HG03045 (cell line): Measurements from ENCODE around the gene CHST8.
"Not testable (repeated sequence)": the region's sequence is repeated elsewhere in the genome, so short reads cannot be mapped to it uniquely, and the experiment has no call there.

Experiments
- ATAC-seq: cut with Tn5 transposase; IDR thresholded peaks from one replicate; pipeline ENCODE4 v1.9.1; 2021; ENCODE audit warnings: mild to moderate bottlenecking, moderate library complexity; ENCODE audit not compliant: unreplicated experiment

CHST8 gene

DNA sequence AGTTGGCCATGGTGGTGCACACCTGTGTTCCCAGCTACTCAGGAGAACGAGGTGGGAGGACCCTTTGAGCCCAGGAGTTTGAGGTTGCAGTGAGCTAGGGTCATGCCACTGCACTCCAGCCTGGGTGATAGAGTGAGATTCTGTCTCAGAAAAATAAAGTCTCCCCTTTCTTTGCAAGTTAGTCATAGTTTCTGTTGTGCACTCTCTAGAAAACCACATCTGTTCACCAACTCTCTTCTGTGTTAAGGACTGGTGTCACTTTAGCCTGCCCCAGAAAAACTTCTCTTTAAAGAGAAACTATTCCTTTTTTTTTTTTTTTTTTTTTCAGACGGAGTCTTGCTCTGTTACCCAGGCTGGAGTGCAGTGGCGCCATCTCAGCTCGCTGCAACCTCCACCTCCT is 4.9 kb upstream of the CHST8 start:
- no peak for ATAC-seq

DNA sequence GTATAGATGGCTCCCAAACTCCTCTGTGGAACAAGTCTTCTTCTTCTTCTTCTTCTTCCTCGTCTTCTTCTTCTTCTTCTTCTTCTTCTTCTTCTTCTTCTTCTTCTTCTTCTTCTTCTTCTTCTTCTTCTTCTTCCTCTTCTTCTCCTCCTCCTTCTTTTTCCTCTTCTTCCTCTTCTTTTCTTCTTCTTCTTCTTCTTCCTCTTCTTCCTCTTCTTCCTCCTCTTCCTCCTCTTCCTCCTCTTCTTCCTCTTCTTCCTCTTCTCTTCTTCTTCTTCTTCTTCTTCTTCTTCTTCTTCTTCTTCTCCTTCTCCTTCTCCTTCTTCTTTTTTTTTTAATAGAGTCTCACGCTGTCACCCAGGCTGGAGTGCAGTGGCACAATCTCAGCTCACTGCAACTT is 3.4 kb upstream of the CHST8 start:
- not testable (repeated sequence) for ATAC-seq

DNA sequence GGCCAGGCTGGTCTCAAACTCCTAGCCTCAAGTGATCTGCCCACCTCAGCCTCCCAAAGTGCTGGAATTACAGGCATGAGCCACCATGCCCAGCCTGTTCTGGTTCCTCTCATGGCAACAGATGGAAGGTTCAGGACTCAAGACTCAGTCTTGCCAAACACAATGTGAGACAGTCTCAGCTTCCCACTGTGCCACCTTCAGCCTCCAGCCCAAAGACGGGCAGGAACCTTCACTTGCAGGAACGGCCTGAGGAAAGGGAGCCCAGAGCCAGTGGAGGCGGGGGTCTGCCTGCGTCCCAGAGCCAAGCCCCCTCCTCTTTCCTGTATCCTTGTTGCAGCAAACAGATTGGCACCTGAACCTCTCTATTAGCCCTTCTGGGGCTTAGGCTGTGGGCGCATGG is 2.9 kb upstream of the CHST8 start:
- no peak for ATAC-seq

DNA sequence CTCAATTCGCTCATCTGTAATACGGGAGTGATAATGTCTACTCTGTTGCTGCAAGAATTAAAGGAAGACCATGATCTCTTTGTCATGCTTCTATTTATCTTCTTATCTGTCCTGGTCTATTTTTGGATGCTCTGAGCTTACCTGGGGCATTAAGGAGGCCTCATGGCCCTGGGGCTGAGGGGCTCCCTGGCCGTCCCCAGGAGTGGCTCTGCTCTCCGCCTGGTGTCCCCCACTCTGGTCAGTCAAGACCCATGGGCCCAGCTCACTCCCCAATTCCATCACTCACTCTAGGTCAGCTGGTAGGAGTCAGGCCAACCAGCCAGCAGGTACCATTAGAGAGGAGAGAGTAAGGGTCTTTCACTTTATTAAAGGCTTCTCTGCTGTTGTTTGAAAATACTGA is 1.1 kb upstream of the CHST8 start:
- no peak for ATAC-seq

DNA sequence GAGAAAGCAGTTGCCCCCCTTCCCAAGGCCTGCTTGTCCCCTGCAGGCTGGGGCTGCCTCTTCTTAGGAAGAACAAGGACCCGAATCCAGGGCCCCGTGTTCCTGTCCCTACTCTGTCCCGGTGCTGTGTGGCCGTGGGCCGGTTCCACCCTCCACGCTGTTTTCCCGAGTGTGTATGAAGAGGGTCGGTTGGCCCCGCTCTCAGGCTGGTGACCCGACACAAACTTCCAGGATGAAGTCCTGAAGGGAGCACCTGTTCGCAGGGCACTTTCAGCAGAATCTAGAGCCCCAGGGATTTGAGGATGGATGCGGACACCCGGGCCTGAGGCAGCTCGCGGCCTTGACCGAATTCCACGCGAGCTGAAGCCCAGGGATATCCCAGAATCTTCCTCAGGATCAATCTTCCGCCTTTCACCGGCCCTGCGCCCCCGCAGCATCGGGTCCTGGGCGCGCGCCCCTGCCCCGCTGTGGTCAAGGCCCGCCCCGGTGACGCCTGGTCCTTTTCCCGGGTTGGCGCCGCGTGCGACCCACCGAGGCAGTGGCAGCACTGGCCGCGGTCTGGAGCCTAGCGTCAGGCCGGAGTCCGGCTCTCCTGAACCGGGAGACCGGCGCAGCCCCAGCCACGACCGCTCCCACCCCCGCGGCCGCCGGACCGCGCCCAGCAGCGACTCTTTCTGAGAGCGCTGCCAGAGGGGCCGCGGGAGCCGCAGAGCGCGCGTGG is 528 bp upstream of the CHST8 start:
- ATAC-seq: no peak

DNA sequence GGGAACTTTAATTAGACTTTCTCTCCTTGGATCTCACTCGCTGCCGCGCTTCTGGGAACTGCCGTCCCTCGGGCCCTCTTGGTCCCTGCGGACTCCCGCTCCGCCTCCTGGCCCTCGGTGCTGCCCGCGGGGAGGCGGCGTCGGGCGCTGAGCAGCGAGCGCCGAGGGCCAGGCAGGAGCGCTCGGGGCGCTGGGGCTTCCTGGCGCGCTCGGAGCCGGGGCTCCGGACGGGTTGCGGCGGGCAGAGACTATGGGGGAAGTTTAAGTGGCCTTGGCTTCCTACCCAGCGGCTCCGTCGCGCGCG is 704 bp downstream of the CHST8 start:
- ATAC-seq: no peak

DNA sequence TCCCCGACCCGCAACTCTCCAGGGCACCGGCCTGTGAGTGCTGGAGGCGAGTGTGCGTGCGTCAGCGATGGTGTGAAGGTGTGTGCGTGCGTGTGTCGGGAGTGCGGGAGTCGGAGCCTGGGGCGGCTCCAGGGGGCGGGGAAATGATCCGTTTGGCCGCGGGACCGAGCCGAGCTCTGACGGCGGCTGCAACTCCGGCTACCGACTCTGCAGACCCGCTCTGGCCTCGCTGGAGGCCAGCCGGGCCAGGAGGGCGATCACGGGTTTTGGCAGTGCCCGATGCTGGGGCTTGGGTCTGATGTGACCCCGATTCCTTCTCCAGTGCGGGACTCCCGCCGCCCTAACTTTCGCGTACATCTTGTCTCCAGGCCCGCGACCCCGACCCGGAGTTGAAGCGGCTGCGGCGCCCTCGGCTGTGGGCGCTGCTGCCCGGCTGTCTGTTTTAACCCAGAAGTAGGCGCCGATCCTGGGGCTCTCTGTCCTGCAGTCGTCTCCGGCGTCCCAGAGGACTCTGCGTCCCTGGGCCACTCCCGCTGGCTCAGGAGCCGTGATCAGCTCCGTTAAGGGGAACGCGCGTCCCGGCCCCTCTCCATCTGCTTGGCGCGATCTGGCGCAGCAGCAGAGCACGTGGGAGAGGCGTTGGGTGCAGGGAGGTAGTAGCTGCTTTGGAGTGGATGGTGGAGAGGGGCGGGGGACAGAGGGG is 1.2 kb downstream of the CHST8 start:
- ATAC-seq: no peak

DNA sequence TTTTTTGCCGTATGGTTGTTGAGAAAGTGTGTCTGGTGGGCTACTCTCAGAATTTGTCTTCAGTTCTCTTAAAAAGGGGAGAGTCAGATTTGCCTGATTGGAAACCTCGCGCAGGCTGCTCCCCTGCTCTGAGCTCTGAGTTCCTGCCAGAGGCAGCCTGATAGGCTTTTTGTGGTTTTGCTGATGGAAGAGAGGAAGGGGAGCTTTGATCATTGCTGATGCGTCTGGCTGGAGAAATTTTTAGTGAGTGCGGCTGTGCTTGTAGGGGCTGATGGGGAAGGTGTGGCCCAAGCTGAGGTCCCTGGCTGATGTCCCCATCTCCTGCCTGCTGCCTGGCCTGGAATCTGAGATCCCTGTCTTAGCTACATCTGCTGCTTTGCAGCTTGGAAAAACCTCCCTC is 2.8 kb downstream of the CHST8 start:
- ATAC-seq: no peak

DNA sequence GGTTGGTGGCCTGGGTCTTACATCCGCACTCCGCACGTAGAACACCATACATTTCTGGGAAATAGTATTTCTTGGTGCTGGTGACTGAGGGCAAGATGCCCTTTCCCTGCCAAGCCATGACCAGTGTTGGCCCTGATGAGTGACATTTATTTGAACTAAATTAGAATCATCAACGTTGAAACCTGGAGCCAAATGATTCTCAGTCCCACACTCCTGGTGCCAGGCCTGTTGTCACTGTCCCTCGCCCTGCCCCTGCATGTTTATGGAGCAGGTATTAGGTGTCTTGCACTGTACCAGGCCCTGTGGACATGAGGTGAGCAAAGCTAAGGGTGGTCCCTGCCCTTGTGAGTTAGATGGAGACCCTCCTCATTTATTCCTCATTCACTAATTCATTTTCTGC is 5.8 kb downstream of the CHST8 start:
- ATAC-seq: no peak

DNA sequence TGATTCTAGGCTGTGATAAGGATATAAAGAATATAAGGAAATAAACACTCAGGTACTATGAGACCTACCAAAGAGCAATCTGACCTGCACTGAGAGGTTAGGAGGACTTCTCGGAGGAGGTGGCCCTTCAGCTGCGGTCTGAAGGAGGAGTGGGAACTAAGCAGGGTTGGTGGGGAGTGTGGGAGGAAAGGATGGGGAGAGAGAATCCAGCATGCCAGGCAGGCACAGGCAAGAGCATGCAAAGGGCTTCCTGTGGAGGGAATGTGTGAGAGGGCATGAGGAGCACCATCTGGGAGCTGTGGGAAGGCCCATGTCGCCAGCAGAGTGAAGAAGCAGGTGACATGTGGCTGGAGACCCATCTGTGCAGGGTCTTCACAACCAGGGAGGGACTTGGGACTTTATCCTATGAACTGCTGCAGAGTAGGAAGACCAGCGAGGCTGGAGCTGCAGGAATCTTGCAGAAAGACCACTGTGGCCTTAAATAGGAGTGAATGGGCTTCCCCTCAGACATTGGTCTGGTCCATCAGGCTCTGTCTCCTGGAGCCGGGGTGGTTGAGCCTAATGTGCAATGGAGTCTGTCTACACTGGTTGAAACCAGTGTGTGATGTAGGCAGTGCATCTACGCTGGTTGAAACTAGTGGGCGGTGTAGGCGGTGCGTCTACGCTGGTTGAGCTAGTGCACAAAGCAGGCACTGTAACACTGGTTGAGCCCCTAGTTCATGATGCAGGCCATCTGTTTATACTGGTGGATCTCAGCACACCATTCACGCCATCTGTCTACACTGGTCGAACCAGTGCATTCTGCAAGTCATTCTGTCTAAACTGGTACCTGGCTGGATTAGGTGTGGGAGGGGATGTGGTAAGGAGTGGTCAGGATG is 6.4 kb downstream of the CHST8 start:
- ATAC-seq: no peak

DNA sequence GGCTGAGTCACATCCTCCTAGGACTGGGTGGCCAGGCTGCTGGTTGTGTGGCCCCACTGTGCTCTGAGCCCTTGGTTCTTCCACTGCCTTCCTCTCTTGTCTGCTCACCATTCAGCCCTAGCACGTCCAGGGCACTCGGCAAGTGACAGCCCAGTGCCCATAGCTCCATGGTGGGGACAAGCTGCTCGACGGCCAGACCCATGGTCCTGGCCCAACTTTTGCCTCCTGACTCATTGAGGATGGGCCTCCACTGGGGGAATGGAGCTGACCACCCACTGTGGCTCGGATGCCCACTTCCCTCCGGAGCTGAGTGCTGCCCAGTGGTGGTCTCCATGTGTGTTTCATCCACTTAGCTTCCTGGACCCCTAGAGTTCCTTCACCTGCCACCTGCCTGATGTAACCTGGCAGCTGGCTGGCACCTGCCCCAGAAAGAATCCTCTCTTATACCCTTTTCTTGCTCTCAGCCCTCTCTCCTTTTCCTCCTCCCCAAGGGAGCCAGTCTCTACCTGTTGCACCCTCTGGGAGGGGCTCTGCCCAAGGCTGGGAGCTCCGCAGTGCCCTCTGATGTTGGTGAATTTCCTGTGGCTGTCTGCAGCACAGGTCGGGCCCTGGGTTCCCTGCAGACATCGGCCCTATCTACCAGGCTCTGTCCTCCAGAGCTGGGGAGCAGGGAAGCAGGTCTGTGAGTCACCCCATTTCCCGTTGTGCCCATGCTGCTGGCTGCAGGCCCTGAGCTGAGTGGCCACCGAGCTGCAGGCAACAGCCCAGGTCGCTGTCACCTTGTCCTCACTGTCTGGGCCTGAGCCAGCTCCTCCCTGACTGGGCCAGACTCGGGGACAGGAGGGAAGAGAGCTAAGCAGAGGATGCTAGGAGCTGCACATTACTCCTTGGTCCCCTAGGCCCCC is 7.4 kb downstream of the CHST8 start:
- no peak for ATAC-seq

DNA sequence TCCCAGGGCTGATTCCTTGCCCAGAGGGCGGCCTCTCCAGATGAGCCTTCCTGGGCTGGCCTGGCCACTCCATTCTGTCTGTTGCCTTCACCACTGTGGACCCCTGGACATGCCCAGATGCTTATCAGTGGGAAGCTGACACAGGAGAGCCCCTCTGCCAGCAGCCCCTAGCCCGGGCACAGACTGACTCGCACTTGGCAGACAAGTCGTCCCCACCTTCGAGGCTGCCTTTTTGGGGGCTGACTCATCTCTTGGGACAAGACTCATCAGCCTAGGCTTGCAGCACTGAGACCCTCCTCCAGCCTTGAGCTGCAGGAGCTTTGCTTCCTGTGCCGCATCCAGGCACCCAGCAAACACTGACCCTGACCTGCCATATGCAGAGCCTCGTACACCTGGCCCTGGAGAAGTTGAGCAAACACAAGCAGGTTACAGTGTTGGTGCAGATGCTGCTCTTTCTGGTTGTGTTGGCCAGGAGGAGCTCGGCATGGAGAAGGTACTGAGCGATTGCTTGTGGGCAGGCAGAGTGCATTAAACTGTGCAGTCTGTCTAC is 8.1 kb downstream of the CHST8 start:
- ATAC-seq: no peak

DNA sequence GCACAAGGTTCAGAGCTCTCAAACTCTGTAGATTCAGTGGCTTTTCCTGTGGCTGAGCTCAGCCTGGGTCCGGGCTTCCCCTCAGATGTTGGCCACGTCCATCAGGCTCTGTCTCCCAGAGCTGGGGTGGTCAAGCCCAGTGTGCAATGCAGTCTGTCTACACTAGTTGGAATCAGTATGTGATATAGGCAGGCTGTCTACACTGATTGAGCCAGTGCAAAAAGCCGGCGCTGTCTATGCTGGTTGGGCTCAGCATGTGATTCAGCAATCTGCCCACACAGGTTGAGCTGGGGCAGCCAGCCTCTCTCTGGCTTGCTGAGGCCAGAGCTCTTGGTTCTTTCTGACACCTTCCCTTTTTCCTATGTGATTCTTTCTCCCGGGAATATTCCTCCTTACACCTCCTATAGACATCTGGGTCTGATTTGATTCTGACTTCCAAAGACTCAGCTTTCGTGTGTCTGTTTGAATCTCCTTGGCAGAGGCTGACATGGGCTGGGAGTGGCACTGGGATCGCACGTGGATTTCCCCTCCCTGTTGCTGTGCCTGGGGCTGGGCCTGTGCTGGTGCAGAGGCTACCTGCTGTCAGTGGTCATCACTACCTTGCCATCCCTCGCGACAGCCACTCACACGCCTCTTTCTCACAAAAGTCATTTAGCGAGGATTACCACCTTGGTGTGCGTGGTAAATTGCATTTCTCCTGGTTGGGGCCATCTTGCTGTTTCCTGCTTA is 9.3 kb downstream of the CHST8 start:
- no peak for ATAC-seq

DNA sequence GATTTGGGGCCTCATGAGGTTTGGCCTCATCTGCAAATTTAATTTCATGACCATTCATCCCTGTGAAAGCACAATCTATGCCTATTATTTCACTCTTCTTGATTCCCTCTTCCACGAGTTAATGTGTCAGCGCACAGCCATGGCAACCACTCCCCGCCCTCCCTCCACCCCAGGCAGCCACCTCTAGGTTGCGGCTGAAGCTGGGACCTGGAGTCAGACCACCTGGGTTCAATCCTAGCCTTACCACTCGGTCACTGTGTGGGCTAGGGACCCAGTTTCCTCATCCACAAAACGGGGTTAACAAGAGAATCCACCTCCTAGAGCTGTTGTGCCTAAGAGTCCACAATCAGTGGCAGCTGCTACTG is 9.8 kb downstream of the CHST8 start:
- ATAC-seq: no peak

DNA sequence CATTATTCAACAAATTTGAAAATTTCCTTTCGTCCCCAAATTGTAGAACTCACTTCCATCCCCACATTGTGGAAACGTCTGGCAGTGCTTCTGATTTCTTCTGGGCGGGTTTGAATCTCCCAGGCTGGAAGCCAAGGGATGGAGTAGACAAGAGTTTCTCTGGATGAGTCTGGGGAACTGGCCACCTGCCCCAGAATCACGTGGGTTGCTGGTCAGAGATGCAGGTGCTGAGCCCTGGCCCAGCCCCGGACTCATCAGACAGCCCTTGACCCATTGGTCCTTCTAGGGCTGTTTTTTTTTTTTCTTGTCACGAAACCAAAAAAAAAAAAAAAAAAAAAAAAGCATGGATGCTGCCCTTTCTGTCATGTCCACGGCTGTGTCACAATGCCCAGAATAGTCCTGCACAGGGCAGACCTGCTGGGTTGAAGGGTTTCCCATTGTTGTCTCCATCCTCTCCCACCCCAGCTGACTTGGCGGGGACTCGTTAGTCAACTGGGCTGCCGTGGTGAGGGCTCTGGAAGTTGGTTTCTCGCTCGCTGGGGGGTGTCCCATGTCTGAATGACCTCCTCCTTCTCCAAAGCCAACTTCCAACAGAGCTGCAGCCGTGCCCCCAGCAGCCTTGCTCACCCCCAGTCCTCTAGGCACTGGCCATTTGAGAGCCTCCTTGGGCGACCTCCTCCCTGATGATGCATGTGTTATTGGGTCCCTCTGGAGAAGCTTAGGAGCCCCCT is 12.8 kb downstream of the CHST8 start:
- no peak for ATAC-seq

DNA sequence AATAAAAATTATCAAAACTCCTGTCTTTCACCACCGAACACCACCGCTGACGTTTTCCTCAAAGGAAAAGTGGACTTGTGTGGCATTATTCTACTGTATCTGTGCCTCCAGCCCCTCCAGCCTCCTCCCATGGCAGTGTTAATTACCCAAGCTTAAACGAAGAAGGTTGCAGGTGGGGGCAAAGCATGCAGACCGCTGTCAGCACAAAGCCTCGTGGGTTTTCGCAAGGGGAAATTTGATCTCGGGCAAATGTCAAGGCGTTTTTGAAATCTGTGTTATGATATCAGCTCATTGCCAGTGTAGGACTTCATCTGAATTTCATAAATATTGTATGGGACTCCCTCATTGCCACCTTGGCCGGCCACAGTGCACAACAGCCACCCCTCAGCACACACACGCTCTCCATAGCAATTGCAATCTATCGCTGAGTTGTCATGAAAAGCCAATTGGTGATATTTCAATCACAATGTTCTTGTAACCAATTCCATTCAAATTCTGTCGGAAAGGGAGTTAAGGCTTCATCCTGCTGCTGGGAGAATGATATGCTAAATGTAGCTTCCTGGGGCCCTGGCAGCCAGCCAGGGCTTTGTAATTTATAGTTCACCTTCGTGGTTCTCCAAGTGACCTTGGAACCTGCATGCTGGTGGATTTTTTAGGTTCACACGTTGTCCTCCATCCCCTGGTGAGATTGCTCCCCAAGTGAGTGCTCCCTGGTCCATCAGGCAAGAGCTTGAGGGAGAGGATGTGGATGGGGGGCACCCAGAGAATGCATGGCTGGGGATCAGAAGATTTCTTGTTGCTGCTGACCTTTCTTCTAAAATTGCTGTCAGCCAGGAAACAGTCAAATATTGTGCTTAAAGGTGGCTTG is 16.6 kb downstream of the CHST8 start:
- ATAC-seq: no peak

DNA sequence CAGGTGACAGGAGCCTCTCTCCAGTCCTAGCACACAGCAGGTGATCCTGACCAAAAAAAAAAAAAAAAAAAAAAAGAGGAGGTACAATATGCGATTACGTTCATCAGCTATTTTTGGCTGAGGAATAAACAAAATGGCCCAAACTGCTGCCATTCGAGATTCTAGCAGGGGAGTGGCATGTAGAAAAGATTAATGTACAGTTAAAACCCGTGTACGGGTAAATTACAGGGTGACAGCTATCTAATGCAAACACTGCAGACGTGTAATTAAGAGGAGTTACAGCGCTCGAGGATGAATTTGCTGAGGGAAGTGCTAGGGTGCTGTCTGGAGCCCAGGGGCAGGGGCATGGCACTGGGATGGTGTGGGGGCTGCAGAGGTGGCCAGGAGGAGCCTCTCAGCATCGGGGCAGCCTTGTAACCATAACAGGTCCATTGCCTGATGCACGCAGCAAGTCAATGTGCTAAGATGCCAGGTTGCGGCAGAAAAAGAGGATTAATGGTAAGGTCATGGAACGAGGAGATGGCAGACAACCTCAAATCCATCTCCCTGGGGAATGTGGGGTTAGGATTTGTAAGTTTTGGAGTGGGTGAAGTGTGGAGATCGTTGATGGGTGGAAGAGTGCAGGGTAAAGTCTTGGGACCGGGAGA is 17.4 kb downstream of the CHST8 start:
- ATAC-seq: no peak

DNA sequence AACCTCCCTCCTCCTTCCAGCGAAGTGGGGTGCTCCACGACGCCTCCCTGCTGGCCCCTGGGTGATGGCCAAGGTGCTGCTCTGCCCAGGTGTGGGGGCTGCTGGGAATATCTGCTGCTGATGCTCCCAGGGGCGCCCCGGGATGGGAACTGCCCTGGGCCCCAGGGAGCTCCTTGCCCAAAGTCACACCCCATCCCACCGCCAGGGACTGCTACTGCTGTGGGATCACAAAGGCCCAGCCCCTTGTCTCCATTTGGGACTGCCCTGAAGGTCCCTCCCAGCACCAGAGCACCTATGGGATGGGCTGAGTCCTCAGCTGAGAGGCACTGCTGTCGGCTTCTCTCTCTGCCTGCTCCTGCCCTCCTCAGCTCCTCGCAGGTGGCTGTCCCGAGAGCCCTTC is 19.0 kb downstream of the CHST8 start:
- ATAC-seq: no peak
